Activated naive CD4-positive, alpha-beta T cell treated with anti-CD3 and anti-CD28 coated beads, Interleukin-2, amount 50 U/mL, for 24 hours (primary cell): ENCODE measurements around the gene ANGEL2.
A peak's percentile ranks its signal among the peaks of the same experiment; 100 is the strongest.

Experiments
- H3K27ac Mint-ChIP-seq: one replicate; pipeline ENCODE4 v1.8.0; 2021; ENCODE audit warnings: mild to moderate bottlenecking, mixed read lengths
- H3K27me3 Mint-ChIP-seq: one replicate; pipeline ENCODE4 v1.8.0; 2021; ENCODE audit warnings: mixed read lengths
- H3K36me3 Mint-ChIP-seq: one replicate; pipeline ENCODE4 v1.8.0; 2021; ENCODE audit warnings: mixed read lengths
- H3K4me1 Mint-ChIP-seq: one replicate; pipeline ENCODE4 v1.8.0; 2021; ENCODE audit warnings: mixed read lengths
- H3K4me3 Mint-ChIP-seq: one replicate; pipeline ENCODE4 v1.8.0; 2021; ENCODE audit warnings: mild to moderate bottlenecking, mixed read lengths
- H3K9me3 Mint-ChIP-seq: one replicate; pipeline ENCODE4 v1.8.0; 2021; ENCODE audit warnings: mixed read lengths

Gene ANGEL2

GRCh38 chr1:212984522-212985291 is 31.0 kb downstream of the ANGEL2 start:
- Mint-ChIP-seq H3K4me3 (no peak overlapping the region), H3K4me1 (peaks cover 1% of the 10 kb centered on the region), H3K27ac (no peak overlapping the region), H3K36me3 (no peaks in the 10 kb centered on the region), H3K27me3 (no peaks in the 10 kb centered on the region), H3K9me3 (no peaks in the 10 kb centered on the region)

GRCh38 chr1:212983482-212983881 is 32.2 kb downstream of the ANGEL2 start:
- Mint-ChIP-seq H3K27me3 (no peaks in the 10 kb centered on the region), H3K4me1 (no peaks in the 10 kb centered on the region), H3K27ac (no peak overlapping the region), H3K36me3 (no peaks in the 10 kb centered on the region), H3K4me3 (no peak overlapping the region), H3K9me3 (no peaks in the 10 kb centered on the region)

DNA sequence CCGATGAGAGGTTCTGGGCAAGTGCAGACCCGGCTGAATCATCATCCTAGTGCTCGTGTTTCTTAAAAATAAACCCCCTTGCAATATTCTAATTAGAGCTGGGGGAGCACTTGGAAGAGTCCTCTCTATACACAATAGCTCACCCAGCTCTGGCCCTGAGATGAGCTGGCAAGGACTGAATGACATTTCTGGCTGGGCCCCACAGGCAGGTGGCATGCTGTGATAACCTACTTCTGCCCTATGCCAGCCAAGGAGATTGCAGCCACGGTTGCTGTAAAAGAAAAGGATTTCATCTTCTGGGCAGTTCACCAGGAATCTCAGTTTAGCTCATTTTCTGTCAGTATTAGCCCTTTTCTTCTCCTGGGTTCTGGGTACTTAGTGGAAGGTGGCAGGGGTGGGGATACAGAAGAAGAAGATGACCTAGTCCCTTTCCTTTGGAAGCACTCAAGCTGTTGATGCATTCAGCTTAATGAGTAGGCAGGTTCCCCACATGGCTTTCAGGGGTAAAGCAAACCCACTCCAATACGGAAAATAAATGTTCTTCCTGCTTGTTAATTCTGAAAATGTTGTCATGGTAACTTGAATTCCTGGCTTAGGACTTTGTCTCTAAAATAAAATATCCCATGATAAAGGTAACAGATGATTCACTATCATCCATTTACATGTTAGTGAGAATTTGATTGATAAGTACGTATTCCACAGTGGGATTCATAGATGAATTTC is 33.1 kb downstream of the ANGEL2 start:
- H3K4me1 Mint-ChIP-seq = no peaks in the 10 kb centered on the region
- no peak overlapping the region for H3K4me3 Mint-ChIP-seq
- H3K9me3 Mint-ChIP-seq = no peaks in the 10 kb centered on the region
- no peak overlapping the region for H3K27ac Mint-ChIP-seq
- no peaks in the 10 kb centered on the region for H3K27me3 Mint-ChIP-seq
- H3K36me3 Mint-ChIP-seq = no peaks in the 10 kb centered on the region

DNA sequence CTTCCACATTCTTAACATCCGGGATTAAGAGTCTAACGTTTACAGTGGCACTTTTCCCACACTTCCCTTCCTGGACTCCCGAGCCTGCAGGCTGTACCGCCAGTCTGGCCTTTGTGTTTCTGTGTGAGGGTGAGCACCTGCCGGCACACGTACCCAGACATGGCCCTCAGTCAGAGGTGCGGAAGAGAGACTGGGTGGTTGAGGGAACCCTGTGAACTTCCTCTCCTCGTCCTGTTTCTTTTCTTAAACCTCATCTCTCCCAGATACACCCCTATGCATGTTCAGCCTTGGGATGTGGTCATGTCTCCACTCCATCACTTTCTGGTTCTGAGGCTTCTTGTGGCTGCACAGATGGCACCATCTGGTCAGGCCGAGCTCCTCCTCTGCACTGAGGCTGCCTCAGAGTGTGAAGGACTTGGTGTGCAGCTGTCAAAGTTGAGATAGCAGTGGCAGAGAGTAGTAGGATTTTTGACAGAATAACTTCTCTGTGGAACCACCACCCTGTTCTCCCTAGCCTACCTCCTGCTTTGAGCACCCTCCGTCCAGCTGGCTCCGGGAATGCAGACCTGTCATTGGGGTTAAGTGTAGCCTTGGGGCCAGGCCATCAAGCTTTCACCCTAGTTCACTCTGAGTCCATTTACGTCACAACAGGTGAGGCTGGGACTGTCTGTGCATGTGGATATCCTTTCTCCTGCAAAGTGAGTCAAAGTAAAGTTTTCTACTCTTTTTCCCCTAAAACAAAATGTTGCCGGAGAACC is 33.9 kb downstream of the ANGEL2 start:
- no peaks in the 10 kb centered on the region for H3K27me3 Mint-ChIP-seq
- no peaks in the 10 kb centered on the region for H3K36me3 Mint-ChIP-seq
- no peak overlapping the region for H3K4me3 Mint-ChIP-seq
- H3K4me1 Mint-ChIP-seq = no peaks in the 10 kb centered on the region
- no peaks in the 10 kb centered on the region for H3K9me3 Mint-ChIP-seq
- no peak overlapping the region for H3K27ac Mint-ChIP-seq

DNA sequence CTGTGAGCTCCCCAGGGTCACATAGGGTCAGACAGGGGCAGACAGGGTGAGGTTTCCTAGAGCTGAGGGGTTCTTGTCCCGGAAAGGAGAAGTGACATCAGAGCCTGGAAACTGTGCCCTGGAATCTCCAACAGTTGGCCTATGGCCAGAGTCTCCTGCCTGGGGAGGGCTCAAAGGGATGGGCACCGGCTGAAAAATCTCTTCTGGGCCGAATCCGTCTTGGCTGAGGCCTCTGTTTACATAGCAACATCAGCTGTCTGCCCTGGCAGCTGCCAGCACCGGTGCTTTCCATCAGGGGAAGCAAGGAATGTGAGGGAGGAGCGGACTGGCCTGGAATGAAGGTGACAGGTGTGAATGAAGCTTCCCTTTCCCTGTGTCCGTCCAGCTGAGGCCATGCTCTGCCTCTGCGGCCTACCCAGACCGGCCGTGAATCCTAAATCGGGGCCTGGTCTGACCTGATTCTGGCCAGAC is 34.6 kb downstream of the ANGEL2 start:
- Mint-ChIP-seq H3K9me3 (no peaks in the 10 kb centered on the region), H3K27me3 (peaks cover 2% of the 10 kb centered on the region), H3K27ac (no peak overlapping the region), H3K36me3 (no peaks in the 10 kb centered on the region), H3K4me3 (no peak overlapping the region), H3K4me1 (no peaks in the 10 kb centered on the region)

DNA sequence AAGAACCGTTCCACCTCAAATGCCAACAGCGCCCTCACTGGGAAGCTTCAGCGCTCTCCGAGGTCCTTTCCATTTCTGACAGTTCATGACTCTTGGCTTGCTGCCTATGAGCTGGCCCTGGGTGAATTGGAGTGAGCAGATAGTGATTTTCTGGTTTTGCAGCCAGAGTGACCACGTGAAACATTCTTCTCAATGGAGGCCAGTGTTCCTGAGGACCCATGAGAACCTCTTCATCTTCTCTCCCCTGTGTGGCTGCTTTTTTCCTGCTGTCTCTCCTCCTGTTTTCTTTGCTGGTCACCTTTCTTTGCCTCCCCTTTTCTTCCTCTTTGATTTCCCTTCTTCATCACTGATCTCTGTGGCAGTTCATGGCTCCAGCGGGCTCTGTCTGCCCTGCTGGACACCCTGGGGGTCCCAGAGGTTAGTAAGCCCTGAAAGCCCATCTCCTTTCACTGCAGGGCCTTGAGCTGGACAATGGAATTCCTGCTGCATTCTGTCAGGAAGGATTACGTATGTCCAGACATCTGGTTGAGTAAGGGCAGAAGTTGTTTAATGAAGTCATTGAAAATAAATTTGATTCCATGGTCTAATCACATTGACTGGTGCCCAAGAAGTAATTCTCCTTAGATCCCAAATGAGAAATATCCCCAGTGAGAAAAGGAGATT is 35.4 kb downstream of the ANGEL2 start:
- H3K27me3 Mint-ChIP-seq = peaks cover 2% of the 10 kb centered on the region
- no peak overlapping the region for H3K4me3 Mint-ChIP-seq
- no peak overlapping the region for H3K27ac Mint-ChIP-seq
- no peaks in the 10 kb centered on the region for H3K36me3 Mint-ChIP-seq
- H3K9me3 Mint-ChIP-seq = no peaks in the 10 kb centered on the region
- no peaks in the 10 kb centered on the region for H3K4me1 Mint-ChIP-seq

DNA sequence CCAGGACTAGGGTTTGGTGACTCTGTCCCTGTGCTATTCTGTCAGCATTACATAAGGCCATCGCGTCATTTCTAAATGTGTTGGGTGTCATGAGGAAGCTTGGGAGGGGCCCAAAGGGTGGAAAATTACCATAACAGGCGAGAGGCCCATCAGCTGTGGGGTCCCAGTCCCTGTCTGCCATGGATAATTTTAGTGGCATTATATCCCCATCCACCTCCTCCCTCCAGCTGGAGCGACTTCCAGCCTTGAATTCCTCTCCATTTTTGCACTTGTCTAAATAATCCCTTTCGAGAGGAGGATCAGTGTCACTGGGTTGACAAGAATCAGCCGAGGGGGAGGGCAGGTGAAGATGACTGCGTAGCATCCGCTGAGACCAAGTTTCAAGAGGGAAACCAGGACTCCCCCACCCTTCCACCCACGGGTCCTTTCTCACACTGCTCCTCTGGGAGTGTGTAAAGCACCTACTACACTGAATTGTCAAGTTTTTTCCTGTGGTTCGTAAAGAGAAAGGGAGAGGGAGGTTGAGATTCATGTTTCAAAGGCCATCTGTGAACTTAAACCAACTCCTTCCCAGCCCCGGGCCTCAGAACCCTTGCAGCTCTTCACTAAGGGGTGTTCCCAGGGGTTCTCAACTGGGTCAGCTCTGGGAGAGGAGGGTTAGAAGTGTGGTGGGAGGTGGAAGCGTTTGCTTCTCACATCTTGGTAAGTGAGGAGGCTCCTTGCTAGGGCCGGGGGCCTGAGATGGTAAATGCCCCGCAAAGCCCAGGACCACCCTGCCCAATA is 36.1 kb downstream of the ANGEL2 start:
- Mint-ChIP-seq H3K36me3 (no peaks in the 10 kb centered on the region), H3K27ac (no peak overlapping the region), H3K4me1 (no peaks in the 10 kb centered on the region), H3K4me3 (no peak overlapping the region), H3K9me3 (no peaks in the 10 kb centered on the region), H3K27me3 (peaks cover 2% of the 10 kb centered on the region)

- Mint-ChIP-seq H3K4me1 (no peaks in the 10 kb centered on the region), H3K36me3 (no peaks in the 10 kb centered on the region), H3K27me3 (peaks cover 2% of the 10 kb centered on the region), H3K9me3 (no peaks in the 10 kb centered on the region), H3K27ac (no peak overlapping the region), H3K4me3 (no peak overlapping the region)
Observed at GRCh38 chr1:212977781-212978645, 37.7 kb downstream of the ANGEL2 start.

DNA sequence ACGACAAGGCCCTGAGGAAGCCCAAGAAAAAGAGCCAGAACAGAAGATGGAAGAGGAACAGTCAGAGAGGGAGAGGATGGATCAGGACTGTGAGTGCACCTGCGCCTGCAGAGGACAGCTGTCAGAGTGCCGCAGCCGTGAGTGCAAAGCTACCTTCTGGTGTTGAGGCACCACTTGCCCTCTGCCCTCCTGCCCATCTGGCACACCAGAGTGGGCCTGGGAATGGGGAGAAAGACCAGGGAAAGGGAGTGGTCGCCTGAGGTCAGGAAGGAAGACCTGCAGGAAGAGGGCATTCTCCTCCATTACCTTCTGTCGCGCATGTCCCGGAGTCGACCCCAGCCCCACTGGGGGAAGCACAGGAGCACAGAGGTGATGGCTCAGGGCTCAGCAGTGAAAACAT is 39.1 kb downstream of the ANGEL2 start:
- Mint-ChIP-seq H3K4me1 (no peaks in the 10 kb centered on the region), H3K27ac (peak overlapping the region; percentile 24), H3K9me3 (no peaks in the 10 kb centered on the region), H3K27me3 (peaks cover 2% of the 10 kb centered on the region), H3K36me3 (no peaks in the 10 kb centered on the region), H3K4me3 (no peak overlapping the region)

DNA sequence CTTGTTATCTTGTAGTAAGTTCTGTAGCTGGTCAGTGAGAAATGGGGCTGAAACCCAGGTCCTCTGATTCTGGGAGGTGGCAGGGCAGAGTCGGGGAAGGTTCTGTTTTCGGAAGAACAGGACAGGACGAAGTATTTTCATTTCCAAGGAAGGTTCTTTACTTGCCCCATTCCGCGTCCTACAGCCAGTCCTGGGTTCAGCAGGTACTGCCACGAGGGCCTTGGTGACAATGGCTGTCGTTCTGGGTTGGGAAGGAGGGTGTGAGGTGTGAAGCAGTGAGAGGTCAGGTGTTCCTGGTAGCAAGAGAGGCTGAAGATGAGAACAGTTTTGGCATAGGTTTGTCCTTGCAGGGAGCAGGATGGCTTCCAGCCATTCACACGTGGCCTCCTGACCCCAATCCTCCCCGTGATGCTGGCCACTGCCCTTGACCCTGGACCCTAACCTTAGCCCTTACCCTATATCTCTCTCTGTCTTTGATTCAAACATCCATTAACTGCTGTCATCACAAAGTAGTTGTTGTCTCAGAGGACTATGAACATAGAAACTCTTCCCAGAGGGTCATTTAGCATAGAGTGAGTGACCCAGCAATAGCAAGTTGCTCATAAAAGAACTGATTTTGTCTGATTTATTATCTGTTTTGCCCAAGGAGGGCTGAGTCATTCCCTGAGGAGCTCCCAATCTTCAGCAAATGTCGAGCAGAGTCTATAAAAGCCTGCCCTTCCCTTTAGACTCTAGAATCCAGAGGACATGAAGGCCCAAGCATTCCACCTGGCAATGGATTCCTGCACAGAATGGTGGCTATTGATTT is 40.4 kb downstream of the ANGEL2 start:
- H3K27me3 Mint-ChIP-seq = peaks cover 2% of the 10 kb centered on the region
- no peaks in the 10 kb centered on the region for H3K4me1 Mint-ChIP-seq
- H3K36me3 Mint-ChIP-seq = no peaks in the 10 kb centered on the region
- no peaks in the 10 kb centered on the region for H3K9me3 Mint-ChIP-seq
- H3K4me3 Mint-ChIP-seq = no peak overlapping the region
- no peak overlapping the region for H3K27ac Mint-ChIP-seq

DNA sequence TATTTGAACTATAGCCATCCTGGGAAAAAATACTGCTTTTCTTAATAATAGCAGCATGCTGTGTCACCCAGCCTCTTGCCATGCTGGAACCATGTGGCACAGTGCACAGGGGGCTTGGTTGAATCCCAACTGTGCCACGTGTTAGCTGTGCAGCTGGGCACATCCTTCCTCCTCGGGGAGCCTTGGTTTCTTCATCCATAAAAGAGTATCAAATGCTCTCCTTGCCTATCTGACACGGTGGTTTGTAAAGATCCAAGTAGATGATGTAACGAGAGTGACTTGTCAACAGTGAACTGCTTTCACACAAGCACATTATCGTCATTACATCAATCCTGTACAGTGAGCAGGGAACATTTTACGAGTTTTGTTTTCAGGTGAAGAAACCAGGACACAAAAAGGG is 41.0 kb downstream of the ANGEL2 start:
- H3K36me3 Mint-ChIP-seq = no peaks in the 10 kb centered on the region
- no peak overlapping the region for H3K27ac Mint-ChIP-seq
- H3K27me3 Mint-ChIP-seq = peaks cover 3% of the 10 kb centered on the region
- H3K9me3 Mint-ChIP-seq = no peaks in the 10 kb centered on the region
- no peaks in the 10 kb centered on the region for H3K4me1 Mint-ChIP-seq
- H3K4me3 Mint-ChIP-seq = no peak overlapping the region

GRCh38 chr1:212973899-212974298 is 41.8 kb downstream of the ANGEL2 start:
- Mint-ChIP-seq H3K27me3 (peaks cover 5% of the 10 kb centered on the region), H3K4me1 (no peaks in the 10 kb centered on the region), H3K36me3 (no peaks in the 10 kb centered on the region), H3K27ac (no peak overlapping the region), H3K4me3 (no peak overlapping the region), H3K9me3 (no peaks in the 10 kb centered on the region)

DNA sequence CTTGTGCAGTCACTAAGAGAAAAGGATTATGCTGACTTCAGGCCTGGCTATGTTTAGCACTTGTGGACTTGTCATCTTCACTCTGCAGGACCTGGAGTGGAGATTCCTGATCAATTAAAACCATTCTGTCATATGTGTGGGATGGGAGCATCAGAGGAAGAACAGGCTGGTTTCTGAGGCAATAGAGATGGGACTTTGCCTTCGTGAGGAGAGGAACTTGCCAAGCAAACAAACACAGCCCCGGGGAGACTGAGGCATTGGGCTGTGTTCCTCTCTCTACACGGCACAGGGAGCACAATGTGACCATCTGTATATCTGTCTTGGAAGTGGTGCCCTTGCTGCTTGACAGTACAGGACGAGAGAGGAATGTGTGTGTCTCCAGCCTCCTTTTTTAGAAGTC is 42.2 kb downstream of the ANGEL2 start:
- no peaks in the 10 kb centered on the region for H3K4me1 Mint-ChIP-seq
- H3K36me3 Mint-ChIP-seq = no peaks in the 10 kb centered on the region
- H3K4me3 Mint-ChIP-seq = no peak overlapping the region
- peaks cover 5% of the 10 kb centered on the region for H3K27me3 Mint-ChIP-seq
- no peak overlapping the region for H3K27ac Mint-ChIP-seq
- no peaks in the 10 kb centered on the region for H3K9me3 Mint-ChIP-seq
